Parathyroid adenoma (tissue), 2 donors: Measurements from ENCODE around the gene VAPB.

Source experiments
- H2AFZ ChIP-seq: fragments of 300-600 bp; sonication (generic); one replicate; pipeline ENCODE4 v1.7.0; 2017; ENCODE audit warnings: antibody characterized with exemption, mild to moderate bottlenecking
- H3K27ac ChIP-seq: fragments of 300-600 bp; sonication (generic); one replicate; pipeline ENCODE4 v1.7.0; 2017
- H3K27me3 ChIP-seq: fragments of 300-600 bp; sonication (generic); one replicate; pipeline ENCODE4 v1.7.0; 2017; ENCODE audit warnings: low read length; ENCODE audit not compliant: control insufficient read depth, insufficient read depth
- H3K36me3 ChIP-seq: fragments of 300-600 bp; sonication (generic); one replicate; pipeline ENCODE4 v1.7.0; 2017; ENCODE audit warnings: low read length; ENCODE audit not compliant: control insufficient read depth, insufficient read depth
- H3K4me1 ChIP-seq: fragments of 300-600 bp; sonication (generic); one replicate; pipeline ENCODE4 v1.7.0; 2017; ENCODE audit warnings: control low read depth
- H3K4me2 ChIP-seq: fragments of 300-600 bp; sonication (generic); one replicate; pipeline ENCODE4 v1.7.0; 2017; ENCODE audit warnings: low read length
- H3K4me3 ChIP-seq: fragments of 300-600 bp; sonication (generic); one replicate; pipeline ENCODE4 v1.7.0; 2017; ENCODE audit warnings: low read depth, low read length
- H3K79me2 ChIP-seq: fragments of 300-600 bp; sonication (generic); one replicate; pipeline ENCODE4 v1.7.0; 2017; ENCODE audit warnings: control low read depth
- H3K9ac ChIP-seq: fragments of 300-600 bp; sonication (generic); one replicate; pipeline ENCODE4 v1.7.0; 2017; ENCODE audit warnings: mild to moderate bottlenecking
- H3K9me3 ChIP-seq: fragments of 300-600 bp; sonication (generic); one replicate; pipeline ENCODE4 v1.7.0; 2017; ENCODE audit warnings: low read length; ENCODE audit not compliant: control insufficient read depth
- TF ChIP-seq, protein P1 (sequence below): fragments of 300-600 bp; sonication (generic); IDR thresholded peaks from one replicate; pipeline ENCODE4 v1.7.0; 2017; ENCODE audit warnings: antibody characterized with exemption, mild to moderate bottlenecking
- donor health status: primary hyperparathyroidism.

VAPB gene

DNA sequence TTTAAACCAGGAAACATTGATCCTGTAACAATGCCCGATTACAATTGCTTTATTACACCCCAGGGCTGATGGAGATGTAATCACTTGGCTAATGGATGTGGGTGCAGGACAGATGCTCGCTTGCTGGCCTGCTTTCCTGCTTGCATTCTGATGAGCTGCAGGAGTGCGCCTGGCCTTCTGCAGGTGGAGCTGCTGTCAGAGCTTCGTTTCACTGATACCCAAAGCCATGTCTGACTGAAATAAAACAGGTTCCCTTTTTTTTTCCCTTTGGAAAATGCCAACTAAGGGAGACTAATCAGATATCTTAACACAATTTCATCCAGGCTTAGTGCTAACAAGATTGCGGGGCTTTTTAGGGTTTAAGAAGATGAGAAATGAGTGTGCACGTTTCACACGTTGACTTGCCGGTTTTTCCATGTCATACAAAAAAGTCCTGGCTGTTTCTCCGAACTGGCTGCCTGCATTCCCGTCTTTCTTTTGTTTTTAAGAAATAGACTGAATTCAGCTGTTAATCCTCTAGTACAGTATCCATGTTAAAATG lies 60.7 kb downstream of the VAPB start:
- peaks cover 2% of the 10 kb centered on the region for H3K79me2 ChIP-seq
- H3K4me3 ChIP-seq = no peak overlapping the region
- no peak overlapping the region for H3K9ac ChIP-seq
- H3K4me2 ChIP-seq = no peak overlapping the region
- no peaks in the 10 kb centered on the region for H3K27me3 ChIP-seq
- H3K27ac ChIP-seq = no peak overlapping the region
- peaks cover 6% of the 10 kb centered on the region for H3K4me1 ChIP-seq
- TF ChIP-seq, protein P1, sequence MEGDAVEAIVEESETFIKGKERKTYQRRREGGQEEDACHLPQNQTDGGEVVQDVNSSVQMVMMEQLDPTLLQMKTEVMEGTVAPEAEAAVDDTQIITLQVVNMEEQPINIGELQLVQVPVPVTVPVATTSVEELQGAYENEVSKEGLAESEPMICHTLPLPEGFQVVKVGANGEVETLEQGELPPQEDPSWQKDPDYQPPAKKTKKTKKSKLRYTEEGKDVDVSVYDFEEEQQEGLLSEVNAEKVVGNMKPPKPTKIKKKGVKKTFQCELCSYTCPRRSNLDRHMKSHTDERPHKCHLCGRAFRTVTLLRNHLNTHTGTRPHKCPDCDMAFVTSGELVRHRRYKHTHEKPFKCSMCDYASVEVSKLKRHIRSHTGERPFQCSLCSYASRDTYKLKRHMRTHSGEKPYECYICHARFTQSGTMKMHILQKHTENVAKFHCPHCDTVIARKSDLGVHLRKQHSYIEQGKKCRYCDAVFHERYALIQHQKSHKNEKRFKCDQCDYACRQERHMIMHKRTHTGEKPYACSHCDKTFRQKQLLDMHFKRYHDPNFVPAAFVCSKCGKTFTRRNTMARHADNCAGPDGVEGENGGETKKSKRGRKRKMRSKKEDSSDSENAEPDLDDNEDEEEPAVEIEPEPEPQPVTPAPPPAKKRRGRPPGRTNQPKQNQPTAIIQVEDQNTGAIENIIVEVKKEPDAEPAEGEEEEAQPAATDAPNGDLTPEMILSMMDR = no peak
- H3K36me3 ChIP-seq = no peaks in the 10 kb centered on the region
- H3K9me3 ChIP-seq = no peaks in the 10 kb centered on the region
- H2AFZ ChIP-seq = no peak overlapping the region

DNA sequence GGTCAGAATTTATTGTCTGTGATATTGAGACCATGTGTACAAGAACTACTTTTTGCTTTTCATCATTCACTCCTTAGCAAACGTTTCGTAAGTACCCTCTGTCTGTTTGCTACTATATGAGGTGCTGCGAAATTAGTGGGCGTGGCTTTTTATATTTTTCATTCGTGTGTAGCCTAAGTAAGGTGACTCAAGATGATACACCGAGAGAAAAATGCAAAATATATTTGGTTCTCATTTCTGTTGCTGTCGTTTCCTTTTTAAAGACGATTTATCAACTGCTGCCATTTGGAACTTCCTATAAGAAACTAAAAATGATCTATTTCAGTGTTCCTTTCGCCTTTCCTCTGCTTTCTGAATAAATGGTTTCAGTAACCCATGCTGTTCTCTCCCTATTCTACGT lies 61.2 kb downstream of the VAPB start:
- no peak overlapping the region for H3K4me3 ChIP-seq
- peaks cover 6% of the 10 kb centered on the region for H3K4me1 ChIP-seq
- no peak overlapping the region for H3K4me2 ChIP-seq
- H3K9ac ChIP-seq = no peak overlapping the region
- no peak overlapping the region for H3K27ac ChIP-seq
- TF ChIP-seq, protein P1 = no peak
- H3K36me3 ChIP-seq = no peaks in the 10 kb centered on the region
- H3K27me3 ChIP-seq = no peaks in the 10 kb centered on the region
- H3K9me3 ChIP-seq = no peaks in the 10 kb centered on the region
- no peaks in the 10 kb centered on the region for H3K79me2 ChIP-seq
- no peak overlapping the region for H2AFZ ChIP-seq

DNA sequence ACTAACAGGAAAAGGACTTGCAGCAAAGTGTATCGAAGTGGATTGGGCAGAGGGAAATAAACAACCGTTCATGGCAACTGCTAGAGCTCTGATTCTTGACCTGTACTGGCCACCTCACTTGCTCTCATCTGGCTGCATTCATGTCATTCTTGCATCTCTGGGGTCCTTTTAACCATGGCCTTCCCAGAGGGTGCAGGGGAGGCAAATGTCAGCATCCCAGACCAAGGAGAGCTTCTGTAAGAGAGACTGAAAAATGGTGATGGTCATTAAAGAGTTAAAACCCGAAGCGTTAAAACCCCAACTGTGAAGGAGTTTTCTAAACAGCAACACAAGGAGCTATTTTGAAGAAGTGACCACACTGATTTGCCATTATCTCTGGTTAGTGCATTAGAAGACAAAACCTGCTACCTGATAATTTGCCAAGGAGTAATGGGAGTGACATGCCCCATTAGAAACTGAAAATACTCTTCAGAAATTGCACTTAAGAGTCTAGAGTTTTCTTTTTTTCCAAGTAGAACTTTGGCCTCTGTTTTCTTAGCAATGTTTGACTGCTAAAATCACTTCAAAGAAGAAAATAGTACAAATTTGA lies 63.7 kb downstream of the VAPB start:
- Histone ChIP-seq H3K4me3 (no peak overlapping the region), H2AFZ (no peak overlapping the region), H3K9me3 (no peaks in the 10 kb centered on the region), H3K27ac (no peak overlapping the region), H3K79me2 (no peaks in the 10 kb centered on the region), H3K9ac (no peak overlapping the region), H3K36me3 (no peaks in the 10 kb centered on the region), H3K4me1 (no peaks in the 10 kb centered on the region), H3K4me2 (no peak overlapping the region), H3K27me3 (no peaks in the 10 kb centered on the region)
- TF ChIP-seq, protein P1 = no peak

DNA sequence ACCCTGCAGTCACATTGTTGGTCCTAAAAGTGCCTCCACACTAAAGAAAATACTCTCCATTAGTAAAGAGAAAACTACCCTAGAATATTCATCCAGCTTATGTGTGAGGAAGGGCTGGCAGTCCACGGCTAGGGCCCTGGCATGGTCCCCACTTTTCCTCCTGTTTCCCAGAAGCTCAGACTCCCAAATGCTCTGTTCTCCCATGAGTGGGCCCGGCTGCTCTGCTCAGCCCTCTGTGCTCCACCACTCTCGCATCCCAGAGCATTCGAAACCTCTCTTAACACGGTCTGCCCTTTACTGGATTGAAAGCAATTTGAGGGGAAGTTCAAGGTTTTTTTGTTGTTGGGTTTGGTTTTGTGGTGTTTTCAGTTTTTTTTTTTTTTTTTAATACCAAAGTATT lies 64.4 kb downstream of the VAPB start:
- no peaks in the 10 kb centered on the region for H3K4me1 ChIP-seq
- H3K27ac ChIP-seq = no peak overlapping the region

More for the DNA sequence above, 64.4 kb downstream of the VAPB start:
- Histone ChIP-seq H3K9me3 (no peaks in the 10 kb centered on the region), H3K4me3 (no peak overlapping the region), H3K36me3 (no peaks in the 10 kb centered on the region), H2AFZ (no peak overlapping the region), H3K27me3 (no peaks in the 10 kb centered on the region), H3K4me2 (no peak overlapping the region), H3K9ac (no peak overlapping the region), H3K79me2 (no peaks in the 10 kb centered on the region)
- TF ChIP-seq, protein P1 = no peak
